HG02610 (cell line): ENCODE data around the gene CFC1.
"Not testable (repeated sequence)": the region's sequence is repeated elsewhere in the genome, so short reads cannot be mapped to it uniquely, and the experiment has no call there.

Experiments used
- ATAC-seq: cut with Tn5 transposase; IDR thresholded peaks from one replicate; pipeline ENCODE4 v1.9.1; 2021; ENCODE audit warnings: mild to moderate bottlenecking, moderate library complexity; ENCODE audit not compliant: unreplicated experiment

CFC1 gene

GRCh38 chr2:130599393-130599792 lies at the start of gene CFC1:
CFC1 (minus strand) TSS chr2:130599575; CDS start chr2:130599287, 288 bp downstream.
- ATAC-seq: not testable (repeated sequence)

GRCh38 chr2:130641688-130642087 lies 42.3 kb upstream of the CFC1 start:
- ATAC-seq: not testable (repeated sequence)

GRCh38 chr2:130638973-130639372 lies 39.6 kb upstream of the CFC1 start:
- ATAC-seq: not testable (repeated sequence)

- ATAC-seq: not testable (repeated sequence)
Observed at GRCh38 chr2:130628784-130629475, 29.6 kb upstream of the CFC1 start.

GRCh38 chr2:130611140-130611539 lies 11.8 kb upstream of the CFC1 start, which contains the start of gene POTEJ:
POTEJ (plus strand) TSS chr2:130611440; CDS start chr2:130611533, 93 bp downstream.
- ATAC-seq: not testable (repeated sequence)

GRCh38 chr2:130610486-130610885 lies 11.1 kb upstream of the CFC1 start:
- not testable (repeated sequence) for ATAC-seq

GRCh38 chr2:130609002-130609920 lies 9.9 kb upstream of the CFC1 start:
- ATAC-seq: not testable (repeated sequence)

GRCh38 chr2:130608276-130609001 lies 9.1 kb upstream of the CFC1 start:
- not testable (repeated sequence) for ATAC-seq

- not testable (repeated sequence) for ATAC-seq
Observed at GRCh38 chr2:130601648-130602302, 2.4 kb upstream of the CFC1 start.

GRCh38 chr2:130599926-130600325 lies 551 bp upstream of the CFC1 start:
- ATAC-seq: not testable (repeated sequence)

GRCh38 chr2:130598463-130598862 lies 912 bp downstream of the CFC1 start:
- not testable (repeated sequence) for ATAC-seq

GRCh38 chr2:130597994-130598393 lies 1.4 kb downstream of the CFC1 start:
- not testable (repeated sequence) for ATAC-seq

- not testable (repeated sequence) for ATAC-seq
Observed at GRCh38 chr2:130596757-130597156, 2.6 kb downstream of the CFC1 start.

- not testable (repeated sequence) for ATAC-seq
Observed at GRCh38 chr2:130594011-130594410, 5.4 kb downstream of the CFC1 start.

- ATAC-seq: not testable (repeated sequence)
Observed at GRCh38 chr2:130592791-130593414, 6.5 kb downstream of the CFC1 start.

- ATAC-seq: not testable (repeated sequence)
Observed at GRCh38 chr2:130590842-130591359, 8.5 kb downstream of the CFC1 start.

- ATAC-seq: not testable (repeated sequence)
Observed at GRCh38 chr2:130590170-130590841, 9.1 kb downstream of the CFC1 start.

GRCh38 chr2:130588688-130589458 lies 10.5 kb downstream of the CFC1 start:
- peak; percentile 73 for ATAC-seq
